Measurements from ENCODE around the gene GCNT4. TPM values are rescaled to one million over a fixed set of nuclear protein-coding genes. Genes with fewer than 3 reads are reported as not detected.
A peak's percentile ranks its signal among the peaks of the same experiment; 100 is the strongest.

Gene GCNT4
- total RNA-seq, 3 donors from 2014 or later, result 1.1 to 1.3 (median 1.2) TPM

GRCh38 chr5:75044406-75044805 lies 8.0 kb downstream of the GCNT4 start:
- ATAC-seq (no peak), DNase-seq (no peak)
- Mint-ChIP-seq H3K36me3 (ENCODE audit: insufficient read depth) (peaks cover 42% of the 10 kb centered on the region), H3K4me1 (ENCODE audit: low read depth) (peaks cover 58% of the 10 kb centered on the region), H3K4me3 (no peak overlapping the region), H3K9me3 (no peaks in the 10 kb centered on the region), H3K27me3 (ENCODE audit: low read depth) (no peaks in the 10 kb centered on the region)

GRCh38 chr5:75043633-75044264 lies 8.6 kb downstream of the GCNT4 start:
- Mint-ChIP-seq H3K9me3 (no peaks in the 10 kb centered on the region), H3K27me3 (ENCODE audit: low read depth) (no peaks in the 10 kb centered on the region), H3K4me1 (ENCODE audit: low read depth) (peaks cover 51% of the 10 kb centered on the region), H3K4me3 (no peak overlapping the region), H3K36me3 (ENCODE audit: insufficient read depth) (peaks cover 42% of the 10 kb centered on the region)
- ATAC-seq (no peak), DNase-seq (no peak)

GRCh38 chr5:75042522-75042921 lies 9.8 kb downstream of the GCNT4 start:
- Mint-ChIP-seq H3K27me3 (ENCODE audit: low read depth) (no peaks in the 10 kb centered on the region), H3K9me3 (no peaks in the 10 kb centered on the region), H3K4me3 (no peak overlapping the region), H3K4me1 (ENCODE audit: low read depth) (peaks cover 45% of the 10 kb centered on the region), H3K36me3 (ENCODE audit: insufficient read depth) (peaks cover 42% of the 10 kb centered on the region)
- ATAC-seq (no peak), DNase-seq (no peak)

GRCh38 chr5:75040973-75041372 lies 11.4 kb downstream of the GCNT4 start:
- Mint-ChIP-seq H3K4me3 (no peak overlapping the region), H3K4me1 (ENCODE audit: low read depth) (peaks cover 51% of the 10 kb centered on the region), H3K9me3 (no peaks in the 10 kb centered on the region), H3K27me3 (ENCODE audit: low read depth) (no peaks in the 10 kb centered on the region), H3K36me3 (ENCODE audit: insufficient read depth) (peaks cover 44% of the 10 kb centered on the region)
- no peak for DNase-seq
- no peak for ATAC-seq

- Mint-ChIP-seq H3K27me3 (ENCODE audit: low read depth) (no peaks in the 10 kb centered on the region), H3K4me1 (ENCODE audit: low read depth) (peaks cover 63% of the 10 kb centered on the region), H3K36me3 (ENCODE audit: insufficient read depth) (peaks cover 19% of the 10 kb centered on the region), H3K9me3 (no peaks in the 10 kb centered on the region), H3K4me3 (no peak overlapping the region)
- DNase-seq (no peak), ATAC-seq (peak; percentile 84 to 91)
These were observed 15.3 kb downstream of the GCNT4 start for GRCh38 chr5:75037106-75037505.

GRCh38 chr5:75034137-75034739 lies 18.1 kb downstream of the GCNT4 start:
- Mint-ChIP-seq H3K4me3 (no peak overlapping the region), H3K4me1 (ENCODE audit: low read depth) (peaks cover 63% of the 10 kb centered on the region), H3K36me3 (ENCODE audit: insufficient read depth) (peaks cover 6% of the 10 kb centered on the region)

GRCh38 chr5:75031366-75031765 lies 21.0 kb downstream of the GCNT4 start:
- H3K27me3 Mint-ChIP-seq (ENCODE audit: low read depth), result no peaks in the 10 kb centered on the region
- H3K4me3 Mint-ChIP-seq, result no peak overlapping the region
- no peaks in the 10 kb centered on the region for H3K9me3 Mint-ChIP-seq
- H3K4me1 Mint-ChIP-seq (ENCODE audit: low read depth), result peaks cover 63% of the 10 kb centered on the region
- ATAC-seq (no peak), DNase-seq (no peak)
- peaks cover 4% of the 10 kb centered on the region for H3K36me3 Mint-ChIP-seq (ENCODE audit: insufficient read depth)

More at GRCh38 chr5:75034137-75034739, 18.1 kb downstream of the GCNT4 start:
- H3K27me3 Mint-ChIP-seq (ENCODE audit: low read depth), result no peaks in the 10 kb centered on the region
- DNase-seq, result no peak
- ATAC-seq, result peak; percentile 39 to 63
- H3K9me3 Mint-ChIP-seq, result no peaks in the 10 kb centered on the region

GRCh38 chr5:75028090-75028489 lies 24.3 kb downstream of the GCNT4 start:
- Mint-ChIP-seq H3K36me3 (ENCODE audit: insufficient read depth) (peaks cover 2% of the 10 kb centered on the region), H3K9me3 (no peaks in the 10 kb centered on the region), H3K4me1 (ENCODE audit: low read depth) (peaks cover 54% of the 10 kb centered on the region), H3K4me3 (no peak overlapping the region), H3K27me3 (ENCODE audit: low read depth) (no peaks in the 10 kb centered on the region)
- ATAC-seq, result peak; percentile 58 to 76
- DNase-seq, result no peak

- Mint-ChIP-seq H3K9me3 (no peaks in the 10 kb centered on the region), H3K36me3 (ENCODE audit: insufficient read depth) (peaks cover 2% of the 10 kb centered on the region), H3K27me3 (ENCODE audit: low read depth) (no peaks in the 10 kb centered on the region), H3K4me3 (no peak overlapping the region), H3K4me1 (ENCODE audit: low read depth) (peaks cover 38% of the 10 kb centered on the region)
- peak; percentile 66 to 88 for ATAC-seq
- DNase-seq, result no peak
These were observed 28.8 kb downstream of the GCNT4 start for GRCh38 chr5:75023368-75024159.

GRCh38 chr5:75021800-75022199 lies 30.6 kb downstream of the GCNT4 start:
- no peak for DNase-seq
- Mint-ChIP-seq H3K4me1 (ENCODE audit: low read depth) (peaks cover 29% of the 10 kb centered on the region), H3K27me3 (ENCODE audit: low read depth) (no peaks in the 10 kb centered on the region), H3K4me3 (no peak overlapping the region), H3K36me3 (ENCODE audit: insufficient read depth) (peaks cover 2% of the 10 kb centered on the region), H3K9me3 (no peaks in the 10 kb centered on the region)
- no peak for ATAC-seq

- Mint-ChIP-seq H3K4me1 (ENCODE audit: low read depth) (peaks cover 27% of the 10 kb centered on the region), H3K4me3 (no peak overlapping the region), H3K27me3 (ENCODE audit: low read depth) (no peaks in the 10 kb centered on the region), H3K36me3 (ENCODE audit: insufficient read depth) (no peaks in the 10 kb centered on the region), H3K9me3 (no peaks in the 10 kb centered on the region)
- ATAC-seq, result no peak
- no peak for DNase-seq
These were observed 31.1 kb downstream of the GCNT4 start for GRCh38 chr5:75021219-75021618.

- Mint-ChIP-seq H3K9me3 (no peaks in the 10 kb centered on the region), H3K4me3 (no peak overlapping the region), H3K4me1 (ENCODE audit: low read depth) (peaks cover 26% of the 10 kb centered on the region), H3K36me3 (ENCODE audit: insufficient read depth) (no peaks in the 10 kb centered on the region), H3K27me3 (ENCODE audit: low read depth) (no peaks in the 10 kb centered on the region)
- DNase-seq (no peak), ATAC-seq (no peak)
These were observed 32.2 kb downstream of the GCNT4 start for GRCh38 chr5:75020016-75020656.

- Mint-ChIP-seq H3K4me1 (ENCODE audit: low read depth) (peaks cover 19% of the 10 kb centered on the region), H3K4me3 (no peak overlapping the region), H3K36me3 (ENCODE audit: insufficient read depth) (no peaks in the 10 kb centered on the region), H3K27me3 (ENCODE audit: low read depth) (no peaks in the 10 kb centered on the region), H3K9me3 (no peaks in the 10 kb centered on the region)
- no peak for ATAC-seq
- DNase-seq, result no peak
These were observed 33.4 kb downstream of the GCNT4 start for GRCh38 chr5:75018805-75019587.

- no peak for DNase-seq
These were observed 34.4 kb downstream of the GCNT4 start for GRCh38 chr5:75017971-75018370.

More at GRCh38 chr5:75017971-75018370, 34.4 kb downstream of the GCNT4 start:
- no peaks in the 10 kb centered on the region for H3K36me3 Mint-ChIP-seq (ENCODE audit: insufficient read depth)
- no peaks in the 10 kb centered on the region for H3K27me3 Mint-ChIP-seq (ENCODE audit: low read depth)
- H3K4me1 Mint-ChIP-seq (ENCODE audit: low read depth), result peaks cover 9% of the 10 kb centered on the region
- no peak overlapping the region for H3K4me3 Mint-ChIP-seq
- peaks cover 3% of the 10 kb centered on the region for H3K9me3 Mint-ChIP-seq
- no peak for ATAC-seq

Data from activated T-cell treated with anti-CD3 and anti-CD28 coated beads, Interleukin-2, amount 50 U/mL, for 4 hours (primary cell).